HG02885 (cell line): ENCODE measurements around the gene TDRKH.
"Not testable (repeated sequence)": the region's sequence is repeated elsewhere in the genome, so short reads cannot be mapped to it uniquely, and the experiment has no call there.

Experiments
- ATAC-seq: cut with Tn5 transposase; IDR thresholded peaks from one replicate; pipeline ENCODE4 v1.9.1; 2021; ENCODE audit warnings: mild to moderate bottlenecking; ENCODE audit not compliant: unreplicated experiment, poor library complexity

TDRKH gene

DNA sequence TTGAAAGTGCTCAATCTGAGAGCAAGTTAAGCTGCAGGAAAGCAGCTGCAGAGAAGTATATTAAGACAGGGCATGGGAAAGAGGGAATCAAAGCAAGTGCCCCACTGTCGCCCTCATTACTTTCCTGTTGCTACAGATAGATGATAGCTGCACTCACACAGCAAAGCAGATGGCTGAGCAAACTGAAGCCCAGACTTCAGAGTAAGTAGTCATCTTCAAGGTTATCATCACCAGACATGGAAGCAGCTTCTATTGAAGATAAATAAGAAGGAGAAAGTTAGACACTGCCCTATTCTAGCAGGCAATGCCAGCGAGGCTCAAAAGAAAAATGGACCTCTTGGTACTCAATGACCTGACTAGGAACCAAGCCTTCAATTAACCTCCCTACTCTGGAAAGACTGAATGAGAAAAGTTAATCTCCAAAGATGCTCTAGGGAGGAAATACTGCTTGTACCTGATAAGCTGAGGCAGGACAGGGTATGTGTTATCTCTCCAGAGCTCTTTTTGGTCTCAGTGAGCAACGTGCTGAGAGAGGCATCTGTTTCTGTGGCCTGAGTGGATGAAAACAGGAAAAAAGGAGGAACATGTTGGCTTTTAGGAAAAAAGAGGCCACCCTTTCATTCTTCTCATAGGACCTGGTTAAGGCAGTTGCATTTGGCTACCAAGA is 15.9 kb downstream of the TDRKH start:
- ATAC-seq = no peak

DNA sequence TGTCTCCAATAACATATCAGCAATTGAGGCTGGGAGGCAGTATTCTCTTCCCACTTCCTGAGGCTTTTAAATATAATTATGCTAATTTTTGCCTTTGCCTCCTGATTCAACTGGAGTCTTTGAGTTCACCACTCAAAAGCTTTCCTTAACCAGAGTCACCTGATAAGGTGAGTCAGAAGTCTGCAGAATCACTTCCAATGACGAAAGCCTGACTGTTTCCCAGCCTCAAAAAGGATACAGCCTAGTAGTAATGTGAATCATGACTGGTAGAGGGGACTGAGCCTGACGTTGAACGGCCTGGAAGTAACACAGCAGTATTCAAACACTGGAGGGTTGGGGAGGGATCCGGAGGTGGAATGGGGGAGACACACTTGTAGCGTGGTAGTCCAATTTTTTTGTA is 16.6 kb downstream of the TDRKH start:
- ATAC-seq = no peak

DNA sequence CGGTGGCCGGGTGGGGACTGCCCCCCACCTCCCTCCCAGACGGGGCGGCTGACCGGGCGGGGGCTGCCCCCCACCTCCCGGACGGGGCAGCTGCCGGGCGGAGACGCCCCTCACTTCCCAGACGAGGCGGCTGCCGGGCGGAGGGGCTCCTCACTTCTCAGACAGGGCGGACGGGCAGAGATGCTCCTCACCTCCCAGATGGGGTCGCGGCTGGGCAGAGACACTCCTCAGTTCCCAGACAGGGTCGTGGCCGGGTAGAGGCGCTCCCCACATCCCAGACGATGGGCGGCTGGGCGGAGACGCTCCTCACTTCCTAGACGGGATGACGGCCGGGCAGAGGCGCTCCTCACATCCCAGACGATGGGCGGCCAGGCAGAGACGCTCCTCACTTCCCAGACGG is 21.0 kb downstream of the TDRKH start:
- not testable (repeated sequence) for ATAC-seq

DNA sequence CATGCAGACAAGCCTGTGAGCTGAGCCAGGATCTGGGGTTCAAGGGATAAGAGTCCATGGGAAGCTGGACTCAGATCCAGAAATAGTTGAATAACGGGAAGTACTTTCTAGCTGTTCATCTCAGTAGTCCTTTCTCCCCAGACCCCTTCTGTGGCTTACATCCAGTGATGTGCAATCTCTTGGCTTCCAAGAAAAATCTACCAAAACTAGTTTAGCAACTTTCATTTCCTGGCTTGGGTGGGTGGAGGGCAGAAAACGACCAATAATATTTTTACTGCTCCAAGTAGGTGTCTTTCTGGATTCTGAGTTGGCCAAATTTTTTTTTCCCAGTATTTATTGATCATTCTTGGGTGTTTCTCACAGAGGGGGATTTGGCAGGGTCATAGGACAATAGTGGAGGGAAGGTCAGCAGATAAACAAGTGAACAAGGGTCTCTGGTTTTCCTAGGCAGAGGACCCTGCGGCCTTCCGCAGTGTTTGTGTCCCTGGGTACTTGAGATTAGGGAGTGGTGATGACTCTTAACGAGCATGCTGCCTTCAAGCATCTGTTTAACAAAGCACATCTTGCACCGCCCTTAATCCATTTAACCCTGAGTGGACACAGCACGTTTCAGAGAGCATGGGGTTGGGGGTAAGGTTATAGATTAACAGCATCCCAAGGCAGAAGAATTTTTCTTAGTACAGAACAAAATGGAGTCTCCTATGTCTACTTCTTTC is 21.8 kb downstream of the TDRKH start:
- not testable (repeated sequence) for ATAC-seq

DNA sequence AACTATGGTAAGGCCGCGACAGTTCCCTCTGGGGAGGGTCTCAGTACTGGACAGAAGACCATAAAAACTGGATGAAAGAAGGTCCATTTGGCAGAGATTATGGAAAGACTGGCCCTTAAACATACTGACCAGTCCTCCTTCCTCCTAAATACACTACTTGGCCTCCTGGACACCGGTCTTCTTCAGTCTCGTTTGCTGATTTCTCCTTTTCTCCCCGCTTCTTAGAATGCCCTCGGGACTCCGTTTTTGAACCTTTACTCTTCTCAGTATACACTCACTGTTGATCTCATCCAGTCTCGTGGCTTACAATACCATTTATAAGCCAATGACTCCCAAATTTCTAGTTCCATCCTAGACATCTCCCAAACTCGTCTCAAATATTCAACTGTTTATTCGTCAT is 26.3 kb downstream of the TDRKH start:
- ATAC-seq = no peak

DNA sequence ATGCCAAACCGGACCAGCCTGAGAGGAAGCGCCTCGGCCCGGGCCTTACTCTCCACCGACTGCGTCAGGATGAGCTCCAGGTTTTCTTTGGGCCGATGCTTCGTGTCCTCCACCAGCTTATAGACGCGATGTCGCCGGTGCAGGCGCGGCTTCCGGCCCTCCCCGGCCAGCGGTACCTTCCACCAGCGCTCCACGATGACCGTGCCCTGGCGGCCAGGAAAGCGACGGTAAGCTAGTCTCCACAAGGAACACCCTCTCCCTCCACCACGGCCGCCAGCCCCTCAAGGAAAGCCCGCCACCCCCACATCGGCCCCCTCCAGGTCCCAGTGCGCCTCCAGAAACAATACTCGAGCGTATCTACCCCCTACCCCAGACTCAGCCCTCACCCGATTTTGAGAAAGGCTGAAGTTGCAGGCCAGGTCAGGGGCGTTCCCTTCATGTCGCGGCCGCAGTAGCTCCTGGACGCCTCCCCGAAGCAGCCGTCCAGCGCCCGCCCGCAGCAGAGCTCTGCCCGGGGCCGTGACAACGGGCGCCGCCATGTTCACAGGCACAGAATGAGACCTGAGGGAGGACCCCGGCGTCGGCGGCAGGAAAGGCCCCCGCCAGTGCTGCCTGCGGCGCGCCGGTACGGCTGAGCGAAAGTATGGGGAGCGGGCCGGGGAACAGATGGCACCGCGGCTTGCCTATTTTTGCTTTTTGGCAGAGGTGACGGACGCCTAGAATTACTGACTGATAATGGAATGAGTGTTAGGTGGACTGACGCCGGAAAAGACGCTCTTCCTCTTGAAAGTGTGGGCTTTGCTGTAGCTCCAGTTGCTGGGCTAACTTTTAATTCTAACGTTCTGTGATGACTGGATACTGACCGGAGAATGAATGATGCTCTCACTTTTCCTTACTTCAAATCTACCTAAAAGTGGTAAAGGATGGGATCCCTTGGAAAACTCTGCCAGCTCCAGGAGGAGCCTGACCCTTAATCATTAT is 27.1 kb downstream of the TDRKH start, which contains the start of gene MRPL9:
Gene MRPL9, minus strand, starts transcription at position 556 of the 981 bp plus-strand sequence. Its CDS starts 17 bp downstream, at position 539.
- ATAC-seq = peak; percentile 92

DNA sequence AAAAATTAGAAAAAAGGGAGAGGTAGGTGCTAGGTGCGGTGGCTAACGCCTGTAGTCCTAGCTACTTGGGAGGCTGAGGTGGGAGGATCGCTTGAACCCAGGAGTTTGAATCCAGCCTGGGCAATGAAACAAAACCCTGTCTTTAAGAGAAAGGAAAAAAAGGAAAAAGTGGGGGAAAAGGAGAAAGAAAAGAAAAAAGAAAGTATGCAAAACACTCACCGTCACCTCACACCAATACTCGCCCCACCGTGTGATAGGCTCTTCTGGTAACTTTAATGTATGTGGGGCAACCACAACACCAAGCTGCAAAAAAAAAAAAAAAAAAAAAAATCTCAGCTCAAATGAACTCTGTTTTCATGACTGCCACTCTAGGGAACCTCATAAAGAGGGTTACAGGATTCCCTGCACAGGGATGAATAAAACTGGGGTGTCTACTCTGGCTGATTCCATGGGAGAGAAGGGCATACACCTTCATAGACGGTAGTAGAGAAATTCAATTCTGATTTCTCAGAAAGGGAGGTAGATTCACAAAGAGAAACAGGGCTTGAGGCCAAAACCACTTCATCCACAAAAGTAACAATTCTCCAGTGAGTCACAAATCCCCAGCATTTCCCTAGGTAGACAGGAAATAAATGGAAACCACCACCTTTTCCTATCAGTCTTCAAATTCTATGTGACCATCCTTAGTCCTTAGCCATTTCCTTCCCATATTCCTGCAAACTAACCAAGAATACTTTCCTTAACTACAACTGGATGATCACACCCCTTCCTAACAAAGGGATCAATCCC is 29.5 kb downstream of the TDRKH start:
- ATAC-seq = no peak

DNA sequence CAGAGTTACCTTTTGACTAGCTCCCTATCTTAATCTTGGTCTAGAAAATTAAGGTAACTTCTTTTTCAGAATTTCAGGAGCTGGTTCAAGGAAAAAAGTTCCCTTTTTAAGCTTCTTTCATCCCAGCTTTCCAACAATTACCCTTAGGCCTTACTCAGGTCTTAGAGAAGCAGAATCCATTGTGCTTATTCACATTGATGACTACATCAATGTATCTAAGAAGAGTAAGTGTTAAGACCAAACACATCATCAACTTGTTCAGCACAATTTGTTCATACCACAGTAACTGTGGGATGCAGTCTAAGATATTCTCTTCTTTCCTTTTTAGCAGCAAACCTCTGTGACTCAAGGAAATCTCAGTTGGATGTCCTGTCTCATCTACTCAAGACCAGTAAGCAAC is 31.1 kb downstream of the TDRKH start:
- ATAC-seq = no peak

DNA sequence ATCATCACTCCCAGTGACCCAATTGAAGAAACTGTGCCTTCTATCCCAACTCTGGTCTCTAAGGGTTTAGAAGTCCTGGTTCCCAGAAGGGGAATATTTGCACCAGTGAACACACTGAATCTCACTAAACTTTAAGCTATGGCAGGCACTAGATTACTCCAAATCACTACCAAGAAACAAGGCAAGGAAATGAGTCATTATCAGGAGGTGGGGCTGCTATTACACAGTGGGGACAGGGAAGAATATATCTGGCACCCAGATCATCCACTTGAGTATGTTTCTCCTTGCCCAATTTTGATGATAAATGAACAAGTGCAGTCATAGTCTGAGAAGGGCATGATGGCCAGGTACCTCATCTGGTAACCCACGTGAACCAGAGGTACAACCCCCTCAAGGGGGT is 34.0 kb downstream of the TDRKH start:
- ATAC-seq = no peak

DNA sequence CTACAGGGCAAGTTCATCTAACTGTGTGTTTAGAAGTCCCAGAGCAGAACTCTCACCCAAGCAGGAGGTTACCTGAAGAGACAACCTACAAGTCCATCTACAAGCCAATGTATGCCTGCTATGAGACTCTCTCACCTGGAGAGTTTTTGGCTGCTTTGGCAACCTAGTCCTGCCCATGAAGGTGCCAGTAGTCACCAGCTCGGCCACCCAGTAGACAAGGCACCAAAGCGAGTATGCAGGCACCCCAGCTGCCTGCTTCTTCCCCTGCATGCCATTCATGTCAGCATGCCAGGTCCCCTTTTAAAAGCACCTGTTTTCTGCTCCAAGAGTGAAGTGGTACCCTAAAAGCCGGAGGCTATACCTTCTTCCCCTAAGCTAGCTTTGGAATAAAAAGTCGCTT is 48.8 kb downstream of the TDRKH start:
- ATAC-seq = no peak

DNA sequence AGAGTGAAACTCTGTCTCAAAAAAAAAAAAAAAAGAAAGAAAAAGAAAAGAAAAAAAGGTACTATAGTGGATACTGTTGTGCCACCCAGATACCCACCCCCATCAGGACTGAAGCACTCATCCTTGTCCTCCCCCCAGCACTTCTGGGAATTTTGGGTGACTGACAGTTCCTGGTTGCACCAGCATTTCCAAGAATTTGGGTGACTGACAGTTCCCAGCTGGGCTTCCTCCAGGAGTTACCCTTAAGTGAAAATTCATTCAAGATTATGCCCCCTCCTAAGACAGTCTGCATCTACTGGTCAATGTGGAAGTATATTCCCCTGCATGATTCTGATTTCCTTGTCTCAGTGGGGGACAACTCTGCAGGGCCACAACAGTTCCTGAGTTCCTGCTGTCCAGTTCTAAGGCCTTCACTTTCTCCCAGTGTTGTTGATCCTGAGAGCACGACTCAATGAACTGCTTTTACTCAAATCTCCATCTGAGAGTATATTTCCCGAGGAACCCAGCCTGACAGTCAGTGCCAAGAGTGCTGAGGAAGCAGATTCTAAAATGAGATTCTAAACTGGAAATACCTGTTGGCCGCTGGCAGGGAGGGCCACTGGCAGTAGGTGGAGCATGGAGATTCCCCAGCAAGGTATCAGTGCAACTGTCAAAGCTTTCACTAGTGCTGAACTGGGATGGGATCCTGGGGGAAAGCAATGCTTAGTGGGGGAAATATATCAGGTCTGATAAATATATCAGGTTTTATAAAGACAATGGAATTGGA is 50.5 kb downstream of the TDRKH start:
- no peak for ATAC-seq

DNA sequence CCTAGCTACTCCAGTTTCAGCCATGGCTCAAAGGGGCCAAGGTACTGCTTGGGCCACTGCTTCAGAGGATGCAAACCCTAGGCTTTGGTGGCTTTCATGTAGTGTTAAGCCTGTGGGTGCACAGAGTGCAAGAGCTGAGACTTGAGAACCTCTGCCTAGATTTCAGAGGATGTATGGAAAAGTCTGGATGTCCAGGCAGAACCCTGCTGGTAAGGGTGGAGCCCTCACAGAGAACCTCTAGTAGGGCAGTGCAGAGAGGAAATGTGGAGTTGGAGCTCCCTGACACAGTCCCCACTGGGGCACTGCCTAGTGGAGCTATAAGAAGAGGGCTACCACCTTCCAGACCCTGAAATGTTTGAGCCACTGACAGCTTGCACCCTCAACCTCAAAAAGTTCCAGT is 52.8 kb downstream of the TDRKH start:
- no peak for ATAC-seq

DNA sequence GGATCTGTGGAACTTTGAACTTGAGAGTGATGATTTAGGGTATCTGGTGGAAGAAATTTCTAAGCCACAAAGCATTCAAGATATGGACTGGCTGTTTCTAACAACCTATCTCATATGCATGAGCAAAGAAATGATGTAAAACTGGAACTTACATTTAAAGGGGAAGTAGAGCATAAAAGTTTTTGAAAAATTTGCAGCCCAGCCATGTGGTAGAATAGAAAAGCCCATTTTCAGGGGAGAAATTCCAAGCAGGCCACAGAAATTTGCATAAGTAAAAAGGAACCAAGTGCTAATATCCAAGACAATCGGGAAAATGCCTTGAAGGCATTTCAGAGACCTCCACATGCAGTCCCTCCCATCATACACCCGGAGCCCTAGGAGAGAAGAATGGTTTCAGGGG is 53.3 kb downstream of the TDRKH start:
- ATAC-seq = no peak

DNA sequence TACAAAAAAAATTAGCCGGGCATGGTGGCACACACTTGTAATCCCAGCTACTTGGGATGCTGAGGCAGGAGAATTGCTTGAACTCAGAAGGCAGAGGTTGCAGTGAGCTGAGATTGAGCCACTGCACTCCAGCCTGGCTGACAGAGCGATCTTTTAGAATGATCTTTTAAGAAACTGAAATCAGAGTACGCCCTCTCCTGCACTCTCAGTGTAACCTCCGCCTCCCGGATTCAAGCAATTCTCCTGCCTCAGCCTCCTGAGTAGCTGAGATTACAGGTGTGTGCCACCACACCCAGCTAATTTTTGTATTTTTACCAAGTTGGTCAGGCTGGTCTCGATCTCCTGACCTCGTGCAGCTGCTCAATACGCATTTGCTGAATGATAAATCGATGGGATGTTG is 56.3 kb downstream of the TDRKH start:
- not testable (repeated sequence) for ATAC-seq

DNA sequence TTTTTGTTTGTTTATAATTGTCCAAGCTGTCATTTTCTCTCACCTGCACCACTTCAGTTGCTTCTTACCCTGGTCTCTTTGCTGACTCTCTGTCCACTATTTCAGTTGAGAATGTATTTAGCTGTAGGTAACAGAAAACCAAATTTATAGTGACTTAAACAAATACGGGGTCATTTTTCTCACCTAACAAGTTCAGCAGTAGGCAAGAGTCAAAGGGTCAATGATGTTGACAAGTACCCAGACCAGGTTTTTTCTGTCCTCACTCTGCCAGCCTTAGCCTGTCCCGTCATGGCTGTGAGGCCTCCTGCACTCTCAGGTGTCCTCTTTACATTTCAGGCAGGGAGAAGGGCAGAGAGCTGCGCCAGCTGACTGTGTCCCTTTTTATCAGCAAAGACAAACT is 57.2 kb downstream of the TDRKH start:
- ATAC-seq = no peak

DNA sequence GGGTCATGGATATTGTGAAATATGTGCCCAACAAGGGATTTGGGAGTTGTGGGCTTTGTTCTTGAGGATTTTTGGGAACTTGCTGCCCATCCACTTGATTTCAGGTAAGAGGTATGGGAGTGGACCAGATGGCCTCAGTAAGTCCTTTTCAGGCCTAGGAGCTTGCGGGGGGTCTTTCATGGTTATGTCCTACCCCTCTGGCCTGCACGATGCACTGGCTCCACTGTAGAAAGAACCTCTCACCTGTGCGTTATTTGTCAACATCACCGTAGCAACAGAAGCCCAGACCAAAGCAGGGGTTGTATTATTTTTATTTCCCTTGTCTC is 60.4 kb downstream of the TDRKH start:
- no peak for ATAC-seq

DNA sequence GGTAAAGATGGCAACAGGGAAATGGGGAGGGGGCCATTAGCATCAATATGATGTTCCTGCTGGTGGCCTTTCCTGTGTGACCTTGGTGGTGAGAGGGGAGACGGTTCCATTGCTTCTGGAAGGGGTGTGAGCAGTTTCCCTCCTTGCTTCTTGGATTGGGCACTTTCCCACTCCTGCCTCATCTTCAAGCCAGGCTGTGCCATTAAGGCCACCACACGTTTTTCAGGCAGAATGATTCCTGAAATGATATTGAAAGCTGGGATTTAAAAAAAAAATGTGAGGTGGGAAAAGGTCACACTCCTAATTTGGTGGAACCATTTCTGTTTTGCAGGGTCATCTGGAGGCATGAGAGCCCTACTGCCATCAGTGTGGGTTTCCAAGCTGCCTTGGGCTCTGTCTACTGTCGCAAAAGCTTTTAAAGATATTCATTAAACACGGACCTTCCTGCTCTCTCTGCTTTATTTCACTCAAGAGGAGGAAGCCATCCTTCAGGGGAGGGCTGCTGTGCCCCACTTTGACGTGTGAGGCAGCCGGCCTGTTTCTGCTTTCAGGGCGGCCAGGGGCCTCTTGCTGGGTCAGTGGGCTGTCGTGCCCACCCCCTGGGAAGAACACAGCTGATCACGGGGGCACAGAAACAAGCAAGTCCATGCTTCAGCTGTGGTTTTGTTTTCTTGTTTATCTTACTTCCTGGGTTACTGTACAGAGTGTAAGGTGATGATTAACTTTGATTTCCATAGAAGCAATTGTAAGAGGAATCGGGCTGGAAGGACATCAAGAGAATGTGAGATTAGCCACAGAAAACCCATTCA is 60.9 kb downstream of the TDRKH start:
- no peak for ATAC-seq

DNA sequence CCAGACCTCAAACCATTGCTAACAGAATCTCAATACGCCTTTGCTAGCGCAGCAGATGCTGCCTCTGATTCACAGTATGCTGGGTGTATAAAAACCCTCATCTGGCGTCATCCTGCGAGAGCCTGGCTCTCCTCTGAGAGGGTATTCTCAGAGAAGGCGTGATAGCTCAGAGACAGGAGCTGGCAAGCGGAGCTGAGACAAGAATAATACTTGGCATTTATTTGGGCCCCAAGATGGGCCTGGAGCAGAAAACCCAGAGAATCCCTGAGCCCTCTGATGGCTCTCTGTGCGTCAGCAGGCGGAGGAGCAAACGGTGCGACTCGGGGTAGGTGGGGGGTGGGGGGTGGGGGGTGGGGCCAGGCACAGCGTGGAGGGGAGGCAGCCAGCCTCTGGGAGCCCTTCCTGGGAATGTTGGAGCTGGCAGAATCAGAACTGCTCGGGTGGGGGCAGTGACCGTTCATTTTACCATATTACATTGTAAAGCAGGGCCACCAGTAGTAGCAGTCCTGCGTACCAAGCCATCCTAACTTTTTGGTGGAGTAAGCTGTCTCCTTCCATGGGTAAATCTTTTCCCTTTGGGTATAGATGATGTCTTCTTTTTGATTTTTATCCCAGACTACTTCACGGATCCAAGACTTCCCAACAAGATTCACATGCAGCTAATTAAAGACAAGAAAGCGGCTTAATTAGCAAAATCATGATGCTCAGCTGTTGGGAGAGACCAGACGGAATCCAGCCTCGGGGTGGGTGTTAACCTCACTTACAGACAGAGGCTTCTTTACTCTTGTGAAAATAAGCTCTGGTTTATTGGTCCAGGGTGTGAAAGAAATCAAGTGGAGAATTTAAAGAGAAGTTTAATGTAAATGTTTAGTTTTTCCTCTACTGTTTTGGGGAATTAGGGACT is 61.9 kb downstream of the TDRKH start:
- no peak for ATAC-seq
